Measurements from ENCODE around the gene PACSIN1.

The PACSIN1 gene

GRCh38 chr6:34536959-34537848 lies 71.3 kb downstream of the PACSIN1 start:
- H3K27ac ChIP-seq = no peak overlapping the region

GRCh38 chr6:34537922-34538550 lies 72.2 kb downstream of the PACSIN1 start:
- H3K27ac ChIP-seq = no peak overlapping the region
- H3K4me3 ChIP-seq = no peak overlapping the region

More at GRCh38 chr6:34536959-34537848, 71.3 kb downstream of the PACSIN1 start:
- H3K4me3 ChIP-seq = no peak overlapping the region

DNA sequence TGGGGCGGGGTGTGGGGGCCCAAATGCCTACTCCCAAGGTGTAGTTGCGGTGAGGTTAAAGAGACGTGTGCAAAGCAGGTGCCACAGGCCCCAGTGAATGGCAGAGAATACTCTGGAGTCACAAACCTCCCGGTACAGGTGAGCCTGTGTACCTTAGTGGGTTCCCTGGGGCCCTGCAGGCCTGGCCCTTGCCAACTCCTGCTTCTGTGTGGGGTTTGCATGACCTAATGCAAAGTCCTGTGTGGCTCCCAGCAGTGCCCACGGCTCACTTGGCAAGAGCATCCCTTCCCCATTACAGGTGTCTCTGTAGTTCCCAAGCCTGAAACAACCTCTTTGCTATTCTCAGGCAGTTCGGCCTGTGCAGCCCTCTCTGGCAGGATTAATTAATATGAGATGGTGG lies 72.7 kb downstream of the PACSIN1 start:
- Histone ChIP-seq H3K4me3 (no peak overlapping the region), H3K27ac (no peak overlapping the region)

DNA sequence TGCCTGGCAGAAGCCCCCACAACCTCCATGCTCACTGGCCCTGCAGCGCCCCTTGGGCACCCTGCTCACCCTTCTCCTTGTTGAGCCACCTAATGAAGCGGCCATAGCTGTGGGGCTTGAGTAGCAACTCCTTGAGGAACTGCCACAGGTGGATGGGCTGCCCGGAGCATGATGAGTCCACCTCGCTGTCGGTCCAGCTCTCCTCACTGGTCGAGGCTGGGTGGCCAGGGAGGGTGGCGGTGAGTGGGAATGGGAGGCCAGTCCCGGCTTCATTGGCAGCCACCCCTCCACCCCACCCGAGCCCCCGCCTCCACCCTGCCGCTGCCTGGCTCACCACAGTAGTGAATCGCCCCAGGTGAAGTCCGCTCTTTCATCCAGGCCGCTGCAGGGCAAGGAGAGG lies 73.3 kb downstream of the PACSIN1 start:
- no peak overlapping the region for H3K27ac ChIP-seq
- no peak overlapping the region for H3K4me3 ChIP-seq

DNA sequence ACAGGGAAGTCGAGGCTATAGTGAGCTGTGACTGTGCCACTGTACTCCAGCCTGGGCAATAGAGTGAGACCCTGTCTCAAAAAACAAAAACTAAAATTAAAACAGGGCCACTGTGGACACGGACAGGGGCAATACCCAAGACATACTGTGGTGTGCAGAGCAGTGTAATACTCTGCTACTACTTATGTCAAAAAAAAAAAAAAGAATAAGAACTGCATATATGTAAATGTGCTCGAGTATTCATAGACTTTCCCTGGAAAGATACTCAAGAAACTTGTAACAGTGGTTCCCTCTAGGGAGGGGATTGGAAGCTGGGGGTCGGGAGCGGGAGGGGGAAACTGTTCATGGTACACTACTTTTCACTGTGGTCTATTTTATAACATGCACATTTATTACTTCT lies 74.3 kb downstream of the PACSIN1 start:
- Histone ChIP-seq H3K4me3 (no peak overlapping the region), H3K27ac (no peak overlapping the region)

DNA sequence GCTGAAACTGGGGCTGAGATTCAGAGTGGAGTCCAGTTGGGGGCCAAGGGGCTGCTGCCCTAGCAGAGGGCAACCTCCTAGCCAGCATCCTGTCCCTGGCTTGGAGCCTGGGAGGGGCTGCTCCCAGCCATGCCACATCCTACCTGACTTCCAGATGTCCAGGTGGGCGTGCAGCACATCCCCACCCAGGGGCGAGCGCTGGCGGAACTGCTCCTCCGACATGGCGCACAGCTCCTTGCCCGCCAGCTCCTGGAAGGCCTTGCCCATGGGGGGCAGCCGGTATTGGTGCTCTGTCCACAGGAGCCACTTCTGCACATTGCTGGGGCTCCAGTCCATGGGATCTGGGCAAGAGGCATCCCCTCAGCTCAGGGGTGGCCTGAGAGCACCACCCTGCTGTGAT lies 75.0 kb downstream of the PACSIN1 start:
- H3K27ac ChIP-seq = no peak overlapping the region
- H3K4me3 ChIP-seq = no peak overlapping the region

DNA sequence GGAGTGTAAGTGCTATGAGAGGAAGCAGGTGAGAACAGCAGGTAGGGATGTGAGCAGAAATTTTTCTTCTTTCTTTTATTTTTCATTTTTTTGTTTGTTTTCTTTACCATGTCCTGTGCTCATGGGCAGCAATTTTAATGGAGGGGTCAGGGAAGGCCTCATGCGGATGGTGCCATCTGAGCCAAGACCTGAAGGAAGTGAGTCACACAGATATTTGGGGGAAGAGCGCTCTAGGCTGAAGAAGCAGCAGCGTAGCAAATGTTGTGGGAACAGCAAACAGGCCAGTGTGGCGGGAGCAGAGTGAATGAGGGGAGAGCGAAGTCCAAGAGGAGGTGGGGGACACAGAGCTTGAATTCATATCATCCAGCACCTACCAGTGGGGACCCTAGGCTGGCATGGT lies 77.5 kb downstream of the PACSIN1 start:
- no peak overlapping the region for H3K4me3 ChIP-seq
- no peak overlapping the region for H3K27ac ChIP-seq

DNA sequence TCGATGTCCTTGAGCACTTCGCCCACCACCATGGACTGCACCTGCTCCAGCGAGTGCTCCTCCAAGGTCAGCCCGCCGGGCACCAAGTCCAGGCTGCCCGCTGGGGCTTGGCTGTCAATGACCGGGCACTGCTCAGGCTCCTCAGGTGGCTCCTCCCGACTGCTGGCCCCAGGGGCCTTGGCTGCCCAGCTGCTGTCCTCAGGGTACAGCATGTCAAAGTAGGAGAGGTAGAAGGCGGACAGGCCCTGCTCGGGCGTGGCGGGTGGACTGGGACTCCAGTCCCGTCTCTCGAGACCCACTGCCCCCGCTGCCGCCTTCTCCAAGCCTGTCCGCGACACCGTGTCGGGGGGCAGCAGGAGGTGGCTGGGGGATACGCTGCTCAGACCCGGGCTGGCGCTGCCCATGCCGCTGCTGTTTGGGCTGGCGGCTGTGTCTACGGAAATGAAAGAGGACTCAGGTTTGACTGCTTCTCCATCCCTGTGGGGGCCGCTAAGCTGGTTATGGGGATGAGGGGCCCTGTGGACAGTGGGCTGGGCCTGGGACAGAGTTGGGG lies 78.3 kb downstream of the PACSIN1 start:
- H3K4me3 ChIP-seq = no peak overlapping the region
- H3K27ac ChIP-seq = no peak overlapping the region

DNA sequence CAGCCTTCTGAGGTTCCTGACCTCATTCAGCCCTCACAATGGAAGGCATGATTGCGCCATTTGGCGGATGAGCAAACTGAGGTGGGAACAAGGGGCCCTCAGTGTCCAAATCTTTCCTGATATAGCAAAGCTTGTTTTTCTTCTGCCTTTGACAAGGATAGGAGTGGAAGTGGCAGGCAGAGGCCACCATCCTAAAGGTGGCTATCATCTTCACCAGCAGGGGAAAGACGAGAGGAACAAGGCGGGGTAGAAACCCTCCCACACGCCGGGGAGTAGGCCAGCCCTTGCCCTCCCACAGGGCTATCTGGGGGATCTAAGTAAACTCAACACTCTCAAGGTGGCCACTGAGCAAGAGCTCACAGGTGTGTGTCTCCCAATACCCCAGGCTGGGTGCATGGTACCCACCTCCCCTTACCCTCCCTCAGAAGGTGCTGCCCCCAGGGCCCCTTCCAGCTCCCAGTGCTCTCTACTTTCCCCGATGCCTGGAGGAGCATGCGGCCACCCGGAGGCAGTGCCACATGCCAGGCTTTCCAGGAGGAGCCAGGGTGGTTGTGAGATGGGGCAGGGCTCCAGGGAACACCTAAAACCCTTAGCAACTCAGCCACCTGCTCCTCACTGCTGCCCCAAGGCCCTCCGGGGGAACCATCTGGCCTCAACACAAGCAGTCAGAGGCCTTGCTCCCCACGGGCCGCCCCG lies 79.0 kb downstream of the PACSIN1 start:
- Histone ChIP-seq H3K27ac (no peak overlapping the region), H3K4me3 (no peak overlapping the region)

GRCh38 chr6:34546551-34547321 lies 80.9 kb downstream of the PACSIN1 start:
- Histone ChIP-seq H3K27ac (peak overlapping the region in 1 of 21 experiments; percentile 32), H3K4me3 (no peak overlapping the region)

DNA sequence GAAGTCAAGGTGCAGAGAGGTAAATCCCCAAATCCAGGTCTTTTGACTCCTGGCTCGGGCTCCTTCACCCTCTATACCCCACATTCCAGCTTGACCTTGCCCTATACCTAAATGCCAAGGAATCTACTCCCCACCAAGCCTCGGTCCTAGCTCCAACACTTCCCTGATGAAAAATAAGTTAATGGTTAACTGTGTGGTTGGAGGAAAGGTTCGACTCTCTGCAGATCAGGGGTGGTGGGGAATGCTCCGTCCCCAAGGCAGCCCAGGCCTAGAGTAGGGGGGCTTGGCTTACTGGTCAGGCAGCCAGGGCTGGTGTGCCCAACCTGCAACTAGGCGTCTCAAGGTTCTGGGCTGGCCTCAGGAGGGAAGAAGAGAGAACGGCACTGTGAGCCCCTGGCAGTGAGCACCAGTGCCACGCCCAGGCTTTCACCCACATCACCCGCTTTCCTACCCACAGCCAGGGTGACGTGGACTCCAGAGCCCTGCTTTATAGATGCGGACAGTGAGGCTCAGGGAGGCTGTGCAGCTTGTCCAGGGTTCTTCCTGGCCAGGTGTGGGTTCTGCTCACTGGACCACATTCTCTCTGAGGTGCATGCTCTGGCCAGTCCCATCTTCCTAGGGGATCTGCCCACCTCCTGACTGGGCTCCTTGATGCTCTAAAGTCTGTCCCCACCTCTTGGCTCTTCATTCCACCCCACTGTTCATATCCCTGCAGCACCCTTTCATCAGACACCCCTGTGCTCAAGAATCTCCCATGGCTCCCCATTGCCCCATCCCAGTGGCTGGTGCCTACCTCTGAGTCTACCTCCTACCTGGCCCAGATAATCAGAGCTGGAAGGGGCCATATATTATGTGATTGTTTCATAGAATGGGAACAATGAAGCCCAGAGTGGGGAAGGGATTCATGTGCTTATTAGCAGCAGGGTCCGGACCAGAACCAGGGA lies 82.1 kb downstream of the PACSIN1 start:
- H3K4me3 ChIP-seq = no peak overlapping the region
- peak overlapping the region in 1 of 21 experiments; percentile 32 for H3K27ac ChIP-seq

DNA sequence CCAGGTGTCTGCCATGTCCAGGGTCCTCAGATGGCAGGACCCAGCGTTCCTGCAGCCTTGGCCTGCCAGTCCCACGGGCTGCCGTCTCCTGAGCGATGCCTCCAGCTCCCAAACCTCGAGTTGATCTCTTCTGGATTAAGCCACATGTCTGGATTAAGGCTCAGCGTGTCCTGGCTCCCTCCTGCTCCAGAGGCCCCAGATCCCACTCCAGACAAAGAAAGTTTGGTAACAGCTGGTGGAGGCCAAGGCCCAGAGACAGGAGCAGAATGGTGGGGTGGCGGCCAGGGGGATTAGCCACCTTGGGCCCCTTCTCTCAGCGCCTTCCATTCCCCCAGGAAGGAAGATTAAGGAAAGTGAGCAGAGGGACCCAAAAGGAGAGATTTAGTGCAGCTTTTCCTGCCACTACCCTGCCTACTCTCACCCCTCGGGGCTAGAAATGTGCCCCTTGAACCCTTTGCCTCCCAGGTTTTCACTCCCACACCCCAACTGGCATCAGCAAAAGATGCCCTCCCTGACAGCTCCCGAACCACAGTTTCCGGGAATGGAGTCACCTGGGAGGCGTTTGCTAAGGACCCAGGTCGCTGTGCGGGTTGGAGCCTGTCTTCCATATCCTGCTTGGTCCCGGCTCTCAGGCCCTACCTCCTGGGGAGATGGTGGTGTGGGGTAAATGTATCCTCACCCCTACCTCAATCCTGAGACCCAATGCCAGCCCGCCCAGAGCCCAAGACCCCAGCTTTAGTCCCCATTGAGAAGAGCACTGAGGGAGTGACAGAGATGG lies 83.3 kb downstream of the PACSIN1 start:
- no peak overlapping the region for H3K4me3 ChIP-seq
- H3K27ac ChIP-seq = no peak overlapping the region

GRCh38 chr6:34549804-34550202 lies 83.9 kb downstream of the PACSIN1 start:
- H3K27ac ChIP-seq = no peak overlapping the region

DNA sequence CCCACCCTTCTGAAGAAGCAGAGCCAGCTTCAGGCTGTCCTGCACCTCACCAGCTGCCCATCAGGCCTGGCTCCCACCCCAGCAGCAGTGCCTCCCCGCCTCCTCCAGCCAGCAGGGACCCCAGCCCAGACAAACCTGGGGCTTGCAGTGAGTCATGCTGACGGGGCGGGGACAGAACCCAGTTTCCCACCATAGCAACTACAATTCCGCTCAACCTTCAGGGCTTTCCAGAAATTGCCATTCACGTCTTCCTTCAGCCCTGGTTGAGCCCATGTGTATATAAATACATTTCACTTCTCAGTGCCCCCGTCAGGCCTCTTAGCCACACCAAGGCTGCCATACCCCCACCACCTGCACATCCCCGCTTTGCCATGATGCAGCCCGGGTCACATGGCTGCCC lies 85.8 kb downstream of the PACSIN1 start:
- H3K27ac ChIP-seq = no peak overlapping the region
- no peak overlapping the region for H3K4me3 ChIP-seq

More at GRCh38 chr6:34549804-34550202, 83.9 kb downstream of the PACSIN1 start:
- H3K4me3 ChIP-seq = no peak overlapping the region

GRCh38 chr6:34552620-34553019 lies 86.7 kb downstream of the PACSIN1 start:
- H3K4me3 ChIP-seq = no peak overlapping the region
- H3K27ac ChIP-seq = no peak overlapping the region

DNA sequence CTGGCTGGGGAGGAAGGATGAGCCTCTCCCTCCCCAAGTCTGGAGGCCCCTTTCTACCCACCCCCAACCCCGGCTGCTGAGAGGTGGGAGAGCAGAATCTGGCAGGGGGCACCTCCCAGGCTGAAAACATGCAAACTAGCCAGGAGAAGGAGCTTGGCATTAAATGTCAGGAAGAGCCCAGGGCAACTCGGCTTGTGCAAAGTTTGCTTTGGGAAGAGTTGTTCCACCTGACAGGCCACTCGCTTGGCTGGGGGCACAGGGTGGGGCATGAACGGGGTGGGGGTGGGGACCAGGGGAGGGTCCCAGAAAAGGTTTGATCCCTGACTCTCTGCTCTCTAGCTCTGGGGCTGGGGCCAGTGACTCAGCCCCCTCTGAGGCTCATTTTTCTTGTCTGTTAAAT lies 87.3 kb downstream of the PACSIN1 start:
- no peak overlapping the region for H3K4me3 ChIP-seq
- no peak overlapping the region for H3K27ac ChIP-seq

- no peak overlapping the region for H3K27ac ChIP-seq
- no peak overlapping the region for H3K4me3 ChIP-seq
Measured at GRCh38 chr6:34553750-34554149, 87.9 kb downstream of the PACSIN1 start.

All from skin epidermis (tissue), 12 donors.